GM18870 (cell line): ENCODE data around the gene KRT25.

ENCODE experiments used
- ATAC-seq: cut with Tn5 transposase; IDR thresholded peaks from one replicate; pipeline ENCODE4 v1.9.1; 2021; ENCODE audit warnings: moderate library complexity; ENCODE audit not compliant: unreplicated experiment

The KRT25 gene

GRCh38 chr17:40755231-40755630, at the start of gene KRT25:
Gene KRT25, minus strand, starts transcription at chr17:40755331. Its CDS starts 60 bp downstream, at chr17:40755271.
- ATAC-seq = no peak

- ATAC-seq = no peak
Observed at GRCh38 chr17:40803617-40804082, 48.5 kb upstream of the KRT25 start.

- no peak for ATAC-seq
Observed at GRCh38 chr17:40801157-40801556, 46.0 kb upstream of the KRT25 start.

- no peak for ATAC-seq
Observed at GRCh38 chr17:40800381-40800780, 45.2 kb upstream of the KRT25 start.

GRCh38 chr17:40799859-40800258, 44.7 kb upstream of the KRT25 start, which contains the start of gene KRT28:
Gene KRT28, minus strand, starts transcription at chr17:40799959. Its CDS starts 66 bp downstream, at chr17:40799893.
- ATAC-seq = no peak

GRCh38 chr17:40796846-40797245, 41.7 kb upstream of the KRT25 start:
- ATAC-seq = no peak

GRCh38 chr17:40795019-40795667, 40.0 kb upstream of the KRT25 start:
- no peak for ATAC-seq

GRCh38 chr17:40794466-40794865, 39.3 kb upstream of the KRT25 start:
- no peak for ATAC-seq

GRCh38 chr17:40793832-40794231, 38.7 kb upstream of the KRT25 start:
- no peak for ATAC-seq

- ATAC-seq = no peak
Observed at GRCh38 chr17:40791787-40792436, 36.8 kb upstream of the KRT25 start.

GRCh38 chr17:40791111-40791510, 36.0 kb upstream of the KRT25 start:
- ATAC-seq = no peak

- ATAC-seq = no peak
Observed at GRCh38 chr17:40782450-40782849, 27.3 kb upstream of the KRT25 start, which contains the start of gene KRT27. Gene KRT27, minus strand, starts transcription at chr17:40782550. Its CDS starts 57 bp downstream, at chr17:40782493.

- no peak for ATAC-seq
Observed at GRCh38 chr17:40779181-40779909, 24.2 kb upstream of the KRT25 start.

- no peak for ATAC-seq
Observed at GRCh38 chr17:40778461-40778860, 23.3 kb upstream of the KRT25 start.

GRCh38 chr17:40777971-40778370, 22.8 kb upstream of the KRT25 start:
- no peak for ATAC-seq

- ATAC-seq = no peak
Observed at GRCh38 chr17:40777459-40777858, 22.3 kb upstream of the KRT25 start.

- no peak for ATAC-seq
Observed at GRCh38 chr17:40775945-40776344, 20.8 kb upstream of the KRT25 start.

GRCh38 chr17:40772101-40772500, 17.0 kb upstream of the KRT25 start, which contains the start of gene KRT26:
Gene KRT26, minus strand, starts transcription at chr17:40772201. Its CDS starts 88 bp downstream, at chr17:40772113.
- no peak for ATAC-seq

- ATAC-seq = no peak
Observed at GRCh38 chr17:40765657-40766056, 10.5 kb upstream of the KRT25 start.

GRCh38 chr17:40763752-40764151, 8.6 kb upstream of the KRT25 start:
- ATAC-seq = no peak
